Measurements from ENCODE around the gene SAFB.

GRCh38 chr19:5619946-5620345, 2.9 kb upstream of the SAFB start:
- TF ChIP-seq POLR2A (IDR thresholded peaks at IDR 0.05; ENCODE audit: low read depth, low read length), result no peak
- TF ChIP-seq TAF1 (IDR thresholded peaks at IDR 0.05; ENCODE audit: borderline replicate concordance, low read depth, low read length), result no peak
